SH-SY5Y (cell line): Measurements from ENCODE around the gene MPP2.

ENCODE experiments used
- GATA2 ChIP-seq: IDR thresholded peaks from 2 replicates; pipeline ENCODE4 v1.6.1; 2011; ENCODE audit warnings: mild to moderate bottlenecking, low read depth, low read length
- GATA3 ChIP-seq: IDR thresholded peaks from 2 replicates; pipeline ENCODE4 v1.6.1; 2011; ENCODE audit warnings: low read depth, mild to moderate bottlenecking, low read length, moderate library complexity

DNA sequence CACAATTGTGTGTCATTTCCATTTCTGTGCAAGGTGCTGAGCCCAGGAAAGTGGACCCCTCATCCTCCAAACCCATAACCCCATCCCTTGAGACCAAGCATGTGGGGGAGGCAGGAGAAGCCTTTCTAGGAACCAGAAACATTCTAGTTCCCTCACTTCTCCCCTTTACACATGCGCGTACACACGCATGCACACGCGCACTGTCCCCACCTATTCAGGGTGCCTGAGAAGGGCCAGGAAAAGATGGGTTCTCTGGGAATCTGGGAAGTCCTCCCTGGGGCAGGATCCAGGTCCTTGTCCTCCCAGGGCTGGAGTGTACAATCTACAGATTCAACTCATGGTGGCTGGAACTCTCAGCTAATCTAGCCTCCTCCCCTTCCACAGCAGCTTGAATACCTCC, 32.5 kb upstream of the MPP2 start:
- no peak for TF ChIP-seq GATA3
- TF ChIP-seq GATA2 = no peak
